Mesenchymal stem cell (in vitro differentiated cells and primary cell): ENCODE data around the gene CHI3L1.

Experiments
- DNase-seq: peaks from one replicate; pipeline ENCODE4 v3.0.0-alpha.2; 2013
- H2AFZ ChIP-seq: one replicate; pipeline ENCODE4 v1.6.1; 2013; ENCODE audit warnings: low read depth, mild to moderate bottlenecking, control low read depth, inconsistent platforms, low read length, moderate library complexity
- H2AK5ac ChIP-seq: 2 replicates; pipeline ENCODE4 v1.6.1; 2013; ENCODE audit warnings: low read length, moderate library complexity, mild to moderate bottlenecking, inconsistent platforms; ENCODE audit not compliant: severe bottlenecking
- H2BK120ac ChIP-seq: one replicate; pipeline ENCODE4 v1.6.1; 2013; ENCODE audit warnings: low read depth, mild to moderate bottlenecking, inconsistent platforms, low read length, moderate library complexity
- H2BK12ac ChIP-seq, 2 experiments: one replicate each; pipeline ENCODE4 v1.6.1; 2013; ENCODE audit warnings: inconsistent platforms in 2 of 2, low read length in 2 of 2, mild to moderate bottlenecking in 2 of 2, moderate library complexity in 2 of 2, control low read depth in 1 of 2
- H2BK15ac ChIP-seq: one replicate; pipeline ENCODE4 v1.6.1; 2013; ENCODE audit warnings: mild to moderate bottlenecking, low read depth, inconsistent platforms; ENCODE audit not compliant: poor library complexity, severe bottlenecking
- H2BK5ac ChIP-seq: 2 replicates; pipeline ENCODE4 v1.6.1; 2013; ENCODE audit warnings: low read depth, mild to moderate bottlenecking, low read length, control low read depth, inconsistent platforms; ENCODE audit not compliant: poor library complexity, severe bottlenecking
- H3K14ac ChIP-seq, 2 experiments: one replicate each; pipeline ENCODE4 v1.6.1; 2013; ENCODE audit warnings: inconsistent platforms in 2 of 2, low read length in 2 of 2, control low read depth in 1 of 2, mild to moderate bottlenecking in 1 of 2, moderate library complexity in 1 of 2
- H3K18ac ChIP-seq, 2 experiments: one replicate each; pipeline ENCODE4 v1.6.1; 2013; ENCODE audit warnings: inconsistent platforms in 2 of 2, low read length in 2 of 2, control low read depth in 1 of 2, low read depth in 1 of 2, mild to moderate bottlenecking in 1 of 2
- H3K23ac ChIP-seq, 2 experiments: one replicate each; pipeline ENCODE4 v1.6.1; 2013; ENCODE audit warnings: inconsistent platforms in 2 of 2, low read length in 2 of 2, mild to moderate bottlenecking in 2 of 2, moderate library complexity in 2 of 2, control low read depth in 1 of 2
- H3K27ac ChIP-seq: 2 replicates; pipeline ENCODE4 v1.5.1; 2013; ENCODE audit warnings: mild to moderate bottlenecking, moderate library complexity, low read length, control low read depth, inconsistent platforms; ENCODE audit not compliant: poor library complexity, severe bottlenecking
- H3K27me3 ChIP-seq, 2 experiments: 2 replicates each; pipeline versions ENCODE4 v1.6.1 to v1.7.0; 2013; ENCODE audit warnings: low read length in 2 of 2, mild to moderate bottlenecking in 2 of 2, moderate library complexity in 2 of 2, control low read depth in 1 of 2, inconsistent platforms in 1 of 2; ENCODE audit not compliant: control insufficient read depth in 1 of 2, insufficient read depth in 1 of 2
- H3K36me3 ChIP-seq, 2 experiments: 2 replicates each; pipeline versions ENCODE4 v1.6.1 to v1.7.0; 2013; ENCODE audit warnings: low read length in 2 of 2, control low read depth in 1 of 2, inconsistent platforms in 1 of 2, low read depth in 1 of 2, mild to moderate bottlenecking in 1 of 2; ENCODE audit not compliant: insufficient read depth in 2 of 2, control insufficient read depth in 1 of 2
- H3K4ac ChIP-seq, 2 experiments: one replicate each; pipeline ENCODE4 v1.6.1; 2013; ENCODE audit warnings: inconsistent platforms in 2 of 2, low read length in 2 of 2, mild to moderate bottlenecking in 2 of 2, moderate library complexity in 2 of 2, control low read depth in 1 of 2, low read depth in 1 of 2
- H3K4me1 ChIP-seq: 2 replicates; pipeline ENCODE4 v1.6.1; 2013; ENCODE audit warnings: low read depth, low read length, control low read depth; ENCODE audit not compliant: control insufficient read depth, insufficient read depth
- H3K4me2 ChIP-seq: 2 replicates; pipeline ENCODE4 v1.6.1; 2013; ENCODE audit warnings: low read length, mild to moderate bottlenecking, inconsistent platforms; ENCODE audit not compliant: poor library complexity, severe bottlenecking
- H3K4me3 ChIP-seq, 2 experiments: 2 replicates each; pipeline versions ENCODE4 v1.5.1 to v1.7.0; 2013; ENCODE audit warnings: low read length in 2 of 2, mild to moderate bottlenecking in 2 of 2, control low read depth in 1 of 2, low read depth in 1 of 2; ENCODE audit not compliant: insufficient read depth in 1 of 2
- H3K79me1 ChIP-seq: replicated peaks from 2 replicates; pipeline ENCODE4 v1.6.1; 2013; ENCODE audit warnings: mild to moderate bottlenecking, control low read depth, low read length, inconsistent platforms; ENCODE audit not compliant: poor library complexity, severe bottlenecking
- H3K9ac ChIP-seq: 2 replicates; pipeline ENCODE4 v1.7.0; 2013; ENCODE audit warnings: mild to moderate bottlenecking, low read length, moderate library complexity
- H3K9me3 ChIP-seq: 2 replicates; pipeline ENCODE4 v1.7.0; 2013; ENCODE audit warnings: mild to moderate bottlenecking, low read length; ENCODE audit not compliant: control insufficient read depth
- H4K8ac ChIP-seq: one replicate; pipeline ENCODE4 v1.6.1; 2013; ENCODE audit warnings: inconsistent platforms, mild to moderate bottlenecking, low read length, moderate library complexity
- H4K91ac ChIP-seq: one replicate; pipeline ENCODE4 v1.6.1; 2013; ENCODE audit warnings: mild to moderate bottlenecking, low read length, inconsistent platforms
- WGBS: methylation state at CpG from one replicate; pipeline ENCODE4 v1.1.7; 2013; ENCODE audit warnings: mixed read lengths; 5-methylcytosine and 5-hydroxymethylcytosine counted together

Gene CHI3L1

GRCh38 chr1:203206129-203206687 is 19.7 kb upstream of the CHI3L1 start:
- 86% methylated on average over 5 of the region's 5 CpGs for WGBS
- peak overlapping the region; percentile 67 to 89 for H3K18ac ChIP-seq

GRCh38 chr1:203204756-203205155 is 18.3 kb upstream of the CHI3L1 start:
- Histone ChIP-seq H3K4me1 (peaks cover 4% of the 10 kb centered on the region), H4K8ac (no peak overlapping the region), H2BK15ac (no peak overlapping the region), H3K9ac (peak overlapping the region; percentile 10), H2BK12ac (peak overlapping the region; percentile 19 to 21), H3K4ac (no peak overlapping the region), H4K91ac (no peak overlapping the region), H2AFZ (no peak overlapping the region), H2BK120ac (no peak overlapping the region), H3K79me1 (no peaks in the 10 kb centered on the region), H3K4me2 (no peak overlapping the region), H3K27me3 (no peaks in the 10 kb centered on the region), H3K23ac (no peak overlapping the region), H3K14ac (peak overlapping the region in 1 of 2 experiments; percentile 76), H3K18ac (peak overlapping the region; percentile 58 to 63), H2BK5ac (no peak overlapping the region), H2AK5ac (no peak overlapping the region), H3K36me3 (peaks cover 0 to 3% of the 10 kb centered on the region in 2 experiments), H3K4me3 (peak overlapping the region in 1 of 2 experiments; percentile 5), H3K9me3 (no peaks in the 10 kb centered on the region), H3K27ac (no peak overlapping the region)
- 52% methylated on average over 2 of the region's 2 CpGs for WGBS
- DNase-seq, result peak; percentile 18

More at GRCh38 chr1:203206129-203206687, 19.7 kb upstream of the CHI3L1 start:
- Histone ChIP-seq H3K36me3 (peaks cover 0 to 3% of the 10 kb centered on the region in 2 experiments), H3K9me3 (no peaks in the 10 kb centered on the region), H4K8ac (peak overlapping the region; percentile 69), H3K4me2 (no peak overlapping the region), H2AFZ (no peak overlapping the region), H3K4me1 (peaks cover 4% of the 10 kb centered on the region), H3K4me3 (no peak overlapping the region), H3K4ac (peak overlapping the region in 1 of 2 experiments; percentile 49), H3K79me1 (no peaks in the 10 kb centered on the region), H4K91ac (peak overlapping the region; percentile 77), H3K9ac (no peak overlapping the region), H3K23ac (no peak overlapping the region), H2AK5ac (no peak overlapping the region), H2BK15ac (peak overlapping the region; percentile 66), H2BK12ac (peak overlapping the region; percentile 18 to 75), H2BK120ac (peak overlapping the region; percentile 27), H3K14ac (no peak overlapping the region), H3K27me3 (no peaks in the 10 kb centered on the region), H2BK5ac (no peak overlapping the region), H3K27ac (no peak overlapping the region)
- DNase-seq, result no peak

GRCh38 chr1:203202431-203203245 is 16.1 kb upstream of the CHI3L1 start:
- WGBS, result 90% methylated on average over 14 of the region's 15 CpGs
- no peak overlapping the region for H2AK5ac ChIP-seq
- H4K8ac ChIP-seq, result peak overlapping the region; percentile 88
- no peak overlapping the region for H3K27ac ChIP-seq
- H3K4me1 ChIP-seq, result peaks cover 13% of the 10 kb centered on the region
- H3K27me3 ChIP-seq, result no peaks in the 10 kb centered on the region
- no peak overlapping the region for H3K4me3 ChIP-seq
- DNase-seq, result peak; percentile 95
- peak overlapping the region; percentile 99 to 100 for H2BK12ac ChIP-seq
- H3K23ac ChIP-seq, result no peak overlapping the region
- no peak overlapping the region for H2AFZ ChIP-seq
- H3K79me1 ChIP-seq, result no peaks in the 10 kb centered on the region
- peak overlapping the region; percentile 93 for H4K91ac ChIP-seq
- peak overlapping the region; percentile 95 to 96 for H3K4ac ChIP-seq
- H2BK15ac ChIP-seq, result peak overlapping the region; percentile 92
- H2BK5ac ChIP-seq, result no peak overlapping the region
- H3K36me3 ChIP-seq, result peaks cover 0 to 3% of the 10 kb centered on the region in 2 experiments
- H3K9ac ChIP-seq, result peak overlapping the region; percentile 82
- peak overlapping the region; percentile 95 for H2BK120ac ChIP-seq
- peak overlapping the region in 1 of 2 experiments; percentile 91 for H3K14ac ChIP-seq
- no peak overlapping the region for H3K4me2 ChIP-seq
- H3K18ac ChIP-seq, result peak overlapping the region; percentile 83 to 98
- no peaks in the 10 kb centered on the region for H3K9me3 ChIP-seq
